ENCODE measurements around the gene SERINC1.

The SERINC1 gene

GRCh38 chr6:122426597-122426996, 45.0 kb downstream of the SERINC1 start:
- TF ChIP-seq FOXM1 (IDR thresholded peaks at IDR 0.05; ENCODE audit: borderline replicate concordance, low read depth): no peak
- TF ChIP-seq RAD21 (IDR thresholded peaks at IDR 0.05; ENCODE audit: low read depth): no peak

GRCh38 chr6:122423734-122424133, 47.9 kb downstream of the SERINC1 start:
- TF ChIP-seq EP300 (IDR thresholded peaks at IDR 0.05; ENCODE audit: borderline replicate concordance) (no peak), ZBTB7A (IDR thresholded peaks at IDR 0.05; ENCODE audit: low read depth) (no peak), NFIC (IDR thresholded peaks at IDR 0.05) (no peak), TAF1 (IDR thresholded peaks at IDR 0.05; ENCODE audit: low read depth) (no peak)

- TF ChIP-seq EP300 (IDR thresholded peaks at IDR 0.05; ENCODE audit: borderline replicate concordance) (no peak), TAF1 (IDR thresholded peaks at IDR 0.05; ENCODE audit: low read depth) (no peak), NFIC (IDR thresholded peaks at IDR 0.05) (no peak), MAX (IDR thresholded peaks at IDR 0.05) (no peak), TCF12 (IDR thresholded peaks at IDR 0.05; ENCODE audit: low read depth) (no peak), CREB1 (IDR thresholded peaks at IDR 0.05; ENCODE audit: low read depth) (no peak), USF1 (IDR thresholded peaks at IDR 0.05) (no peak), FOXM1 (IDR thresholded peaks at IDR 0.05; ENCODE audit: borderline replicate concordance, low read depth) (no peak), REST (IDR thresholded peaks at IDR 0.05; ENCODE audit: low read depth) (no peak), EGR1 (IDR thresholded peaks at IDR 0.05) (no peak), RAD21 (IDR thresholded peaks at IDR 0.05; ENCODE audit: low read depth) (no peak), ZBTB7A (IDR thresholded peaks at IDR 0.05; ENCODE audit: low read depth) (no peak), CEBPB (IDR thresholded peaks at IDR 0.05) (no peak), TEAD4 (IDR thresholded peaks at IDR 0.05) (no peak), YY1 (IDR thresholded peaks at IDR 0.05; ENCODE audit: low read depth) (no peak)
These were observed 48.9 kb downstream of the SERINC1 start for GRCh38 chr6:122422614-122423267.

GRCh38 chr6:122422003-122422402, 49.6 kb downstream of the SERINC1 start:
- no peak for TF ChIP-seq REST (IDR thresholded peaks at IDR 0.05; ENCODE audit: low read depth)
- no peak for TF ChIP-seq MAX (IDR thresholded peaks at IDR 0.05)
- TF ChIP-seq CEBPB (IDR thresholded peaks at IDR 0.05): no peak
- TF ChIP-seq FOXM1 (IDR thresholded peaks at IDR 0.05; ENCODE audit: borderline replicate concordance, low read depth): no peak
- no peak for TF ChIP-seq TAF1 (IDR thresholded peaks at IDR 0.05; ENCODE audit: low read depth)
- TF ChIP-seq EP300 (IDR thresholded peaks at IDR 0.05; ENCODE audit: borderline replicate concordance): no peak

GRCh38 chr6:122416825-122417224, 54.8 kb downstream of the SERINC1 start:
- TF ChIP-seq RAD21 (IDR thresholded peaks at IDR 0.05; ENCODE audit: low read depth) (no peak), TAF1 (IDR thresholded peaks at IDR 0.05; ENCODE audit: low read depth) (no peak), CREB1 (IDR thresholded peaks at IDR 0.05; ENCODE audit: low read depth) (no peak), EGR1 (IDR thresholded peaks at IDR 0.05) (no peak), EP300 (IDR thresholded peaks at IDR 0.05; ENCODE audit: borderline replicate concordance) (no peak), USF1 (IDR thresholded peaks at IDR 0.05) (no peak)

- TF ChIP-seq EGR1 (IDR thresholded peaks at IDR 0.05) (no peak), EP300 (IDR thresholded peaks at IDR 0.05; ENCODE audit: borderline replicate concordance) (no peak), REST (IDR thresholded peaks at IDR 0.05; ENCODE audit: low read depth) (no peak), CREB1 (IDR thresholded peaks at IDR 0.05; ENCODE audit: low read depth) (no peak), TEAD4 (IDR thresholded peaks at IDR 0.05) (no peak), RAD21 (IDR thresholded peaks at IDR 0.05; ENCODE audit: low read depth) (no peak), MAX (IDR thresholded peaks at IDR 0.05) (no peak), NFIC (IDR thresholded peaks at IDR 0.05) (no peak), USF1 (IDR thresholded peaks at IDR 0.05) (no peak), TAF1 (IDR thresholded peaks at IDR 0.05; ENCODE audit: low read depth) (no peak)
These were observed 59.6 kb downstream of the SERINC1 start for GRCh38 chr6:122412001-122412400.

Data from Ishikawa (cell line).